SK-N-SH treated with all-trans-retinoic acid at 6 μM for 48 hours (cell line): ENCODE measurements around the gene DPEP2NB.

Experiments
- ATAC-seq: fragments of 200-7000 bp; cut with Tn5 transposase; 3 replicates; pipeline ENCODE4 v1.9.1; 2020; ENCODE audit warnings: mild to moderate bottlenecking, moderate library complexity
- ARNTL ChIP-seq: fragments of 450-650 bp; formaldehyde crosslinking; IDR thresholded peaks from 2 replicates; pipeline ENCODE4 v1.5.0; 2020; ENCODE audit warnings: low read depth, mild to moderate bottlenecking, moderate library complexity, borderline replicate concordance
- BACH2 ChIP-seq: fragments of 250-450 bp; sonication (Bioruptor Pico); IDR thresholded peaks from 2 replicates; pipeline ENCODE4 v1.9.0; 2021; ENCODE audit warnings: mild to moderate bottlenecking, borderline replicate concordance
- CSDC2 ChIP-seq: fragments of 250-450 bp; sonication (Bioruptor Pico); IDR thresholded peaks from 2 replicates; pipeline ENCODE4 v1.5.0; 2020; ENCODE audit warnings: mild to moderate bottlenecking, moderate library complexity
- ESRRG ChIP-seq: fragments of 250-450 bp; sonication (Bioruptor Pico); IDR thresholded peaks from 2 replicates; pipeline ENCODE4 v1.6.1; 2021; ENCODE audit warnings: mild to moderate bottlenecking
- GLIS3 ChIP-seq: fragments of 250-450 bp; sonication (Bioruptor Pico); IDR thresholded peaks from 2 replicates; pipeline ENCODE4 v1.5.0; 2020; ENCODE audit warnings: mild to moderate bottlenecking, moderate library complexity
- ISL1 ChIP-seq: fragments of 250-450 bp; sonication (Bioruptor Pico); IDR thresholded peaks from 2 replicates; pipeline ENCODE4 v2.1.2; 2022; ENCODE audit warnings: mild to moderate bottlenecking, moderate library complexity
- OSR1 ChIP-seq: fragments of 250-450 bp; sonication (Bioruptor Pico); IDR thresholded peaks from 2 replicates; pipeline ENCODE4 v1.8.0; 2022; ENCODE audit warnings: moderate library complexity, mild to moderate bottlenecking, inconsistent platforms
- PPARA ChIP-seq: fragments of 250-450 bp; sonication (Bioruptor Pico); IDR thresholded peaks from 2 replicates; pipeline ENCODE4 v1.5.0; 2020; ENCODE audit warnings: mild to moderate bottlenecking, borderline replicate concordance
- RARB ChIP-seq: fragments of 250-450 bp; sonication (Bioruptor Pico); IDR thresholded peaks from 2 replicates; pipeline ENCODE4 v1.8.0; 2021; ENCODE audit warnings: mild to moderate bottlenecking, moderate library complexity
- SNAI2 ChIP-seq: fragments of 250-450 bp; sonication (Bioruptor Pico); IDR thresholded peaks from 2 replicates; pipeline ENCODE4 v1.5.0; 2020; ENCODE audit warnings: mild to moderate bottlenecking, moderate library complexity
- TCF4 ChIP-seq: fragments of 250-450 bp; sonication (Bioruptor Pico); IDR thresholded peaks from 2 replicates; pipeline ENCODE4 v1.8.0; 2021; ENCODE audit warnings: mild to moderate bottlenecking, moderate library complexity, borderline replicate concordance
- TOX ChIP-seq: fragments of 250-450 bp; sonication (Bioruptor Pico); IDR thresholded peaks from 2 replicates; pipeline ENCODE4 v1.8.0; 2021; ENCODE audit warnings: mild to moderate bottlenecking, moderate library complexity, borderline replicate concordance
- ZC3H10 ChIP-seq: fragments of 250-450 bp; sonication (Bioruptor Pico); IDR thresholded peaks from 2 replicates; pipeline ENCODE4 v1.5.1; 2021; ENCODE audit warnings: mild to moderate bottlenecking, moderate library complexity
- ZFP3 ChIP-seq: fragments of 250-450 bp; sonication (Bioruptor Pico); IDR thresholded peaks from 2 replicates; pipeline ENCODE4 v1.5.0; 2020; ENCODE audit warnings: mild to moderate bottlenecking, moderate library complexity
- ZFP30 ChIP-seq: fragments of 450-650 bp; formaldehyde crosslinking; IDR thresholded peaks from 2 replicates; pipeline ENCODE4 v1.5.0; 2022; ENCODE audit warnings: mild to moderate bottlenecking, moderate library complexity
- ZNF8 ChIP-seq: fragments of 450-650 bp; formaldehyde crosslinking; IDR thresholded peaks from 2 replicates; pipeline ENCODE4 v1.5.0; 2020; ENCODE audit warnings: mild to moderate bottlenecking, moderate library complexity
- TF ChIP-seq, protein P1 (sequence below): fragments of 250-450 bp; sonication (Bioruptor Pico); IDR thresholded peaks from 2 replicates; pipeline ENCODE4 v1.5.1; 2021; ENCODE audit warnings: mild to moderate bottlenecking, moderate library complexity
- TF ChIP-seq, protein P2 (sequence below): fragments of 250-450 bp; sonication (Bioruptor Pico); IDR thresholded peaks from 2 replicates; pipeline ENCODE4 v1.5.0; 2020; ENCODE audit warnings: mild to moderate bottlenecking, moderate library complexity
- TF ChIP-seq, protein P3 (sequence below): fragments of 250-450 bp; sonication (Bioruptor Pico); IDR thresholded peaks from 2 replicates; pipeline ENCODE4 v1.5.1; 2020; ENCODE audit warnings: low read depth, mild to moderate bottlenecking, moderate library complexity
- TF ChIP-seq, protein P4 (sequence below): fragments of 250-450 bp; sonication (Bioruptor Pico); IDR thresholded peaks from 2 replicates; pipeline ENCODE4 v1.8.0; 2021; ENCODE audit warnings: low read depth, mild to moderate bottlenecking, moderate library complexity, borderline replicate concordance
- TF ChIP-seq, protein P5 (sequence below): fragments of 250-450 bp; sonication (Bioruptor Pico); IDR thresholded peaks from 2 replicates; pipeline ENCODE4 v1.8.0; 2020; ENCODE audit warnings: mild to moderate bottlenecking, moderate library complexity, borderline replicate concordance

DPEP2NB gene, protein sequence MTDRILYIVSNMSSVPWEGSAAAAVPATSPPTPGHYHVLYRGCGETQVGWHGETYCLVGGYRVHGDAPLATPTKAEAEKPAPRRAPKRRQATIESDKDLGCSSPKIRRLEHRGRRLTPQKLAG

DNA sequence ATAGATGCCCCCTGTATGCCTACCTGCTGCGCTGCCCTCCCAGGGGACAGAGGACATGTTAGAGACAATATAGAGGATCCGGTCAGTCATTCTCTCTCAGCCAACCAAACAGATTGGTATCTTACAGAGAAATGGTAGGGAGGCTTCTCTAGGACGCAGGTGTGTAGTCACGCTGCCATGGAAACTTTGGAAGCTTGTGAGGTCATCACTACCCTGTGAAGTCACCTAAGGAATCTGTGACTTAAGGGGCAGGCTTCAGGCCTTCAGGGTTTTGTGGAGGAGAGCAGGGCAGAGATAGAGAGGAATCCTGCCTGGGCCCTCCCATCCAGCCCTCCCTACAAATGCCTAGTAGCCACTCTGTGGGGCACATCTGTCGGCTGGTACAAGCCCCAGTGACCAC lies at the start of gene DPEP2NB:
DPEP2NB (minus strand) TSS at position 231 of the 400 bp plus-strand sequence; CDS start at position 90, 141 bp downstream.
- no peak for ATAC-seq
- TF ChIP-seq, protein P1, sequence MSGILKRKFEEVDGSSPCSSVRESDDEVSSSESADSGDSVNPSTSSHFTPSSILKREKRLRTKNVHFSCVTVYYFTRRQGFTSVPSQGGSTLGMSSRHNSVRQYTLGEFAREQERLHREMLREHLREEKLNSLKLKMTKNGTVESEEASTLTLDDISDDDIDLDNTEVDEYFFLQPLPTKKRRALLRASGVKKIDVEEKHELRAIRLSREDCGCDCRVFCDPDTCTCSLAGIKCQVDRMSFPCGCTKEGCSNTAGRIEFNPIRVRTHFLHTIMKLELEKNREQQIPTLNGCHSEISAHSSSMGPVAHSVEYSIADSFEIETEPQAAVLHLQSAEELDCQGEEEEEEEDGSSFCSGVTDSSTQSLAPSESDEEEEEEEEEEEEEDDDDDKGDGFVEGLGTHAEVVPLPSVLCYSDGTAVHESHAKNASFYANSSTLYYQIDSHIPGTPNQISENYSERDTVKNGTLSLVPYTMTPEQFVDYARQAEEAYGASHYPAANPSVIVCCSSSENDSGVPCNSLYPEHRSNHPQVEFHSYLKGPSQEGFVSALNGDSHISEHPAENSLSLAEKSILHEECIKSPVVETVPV (CRISPR knock-in tag), result no peak
- TF ChIP-seq, protein P2, sequence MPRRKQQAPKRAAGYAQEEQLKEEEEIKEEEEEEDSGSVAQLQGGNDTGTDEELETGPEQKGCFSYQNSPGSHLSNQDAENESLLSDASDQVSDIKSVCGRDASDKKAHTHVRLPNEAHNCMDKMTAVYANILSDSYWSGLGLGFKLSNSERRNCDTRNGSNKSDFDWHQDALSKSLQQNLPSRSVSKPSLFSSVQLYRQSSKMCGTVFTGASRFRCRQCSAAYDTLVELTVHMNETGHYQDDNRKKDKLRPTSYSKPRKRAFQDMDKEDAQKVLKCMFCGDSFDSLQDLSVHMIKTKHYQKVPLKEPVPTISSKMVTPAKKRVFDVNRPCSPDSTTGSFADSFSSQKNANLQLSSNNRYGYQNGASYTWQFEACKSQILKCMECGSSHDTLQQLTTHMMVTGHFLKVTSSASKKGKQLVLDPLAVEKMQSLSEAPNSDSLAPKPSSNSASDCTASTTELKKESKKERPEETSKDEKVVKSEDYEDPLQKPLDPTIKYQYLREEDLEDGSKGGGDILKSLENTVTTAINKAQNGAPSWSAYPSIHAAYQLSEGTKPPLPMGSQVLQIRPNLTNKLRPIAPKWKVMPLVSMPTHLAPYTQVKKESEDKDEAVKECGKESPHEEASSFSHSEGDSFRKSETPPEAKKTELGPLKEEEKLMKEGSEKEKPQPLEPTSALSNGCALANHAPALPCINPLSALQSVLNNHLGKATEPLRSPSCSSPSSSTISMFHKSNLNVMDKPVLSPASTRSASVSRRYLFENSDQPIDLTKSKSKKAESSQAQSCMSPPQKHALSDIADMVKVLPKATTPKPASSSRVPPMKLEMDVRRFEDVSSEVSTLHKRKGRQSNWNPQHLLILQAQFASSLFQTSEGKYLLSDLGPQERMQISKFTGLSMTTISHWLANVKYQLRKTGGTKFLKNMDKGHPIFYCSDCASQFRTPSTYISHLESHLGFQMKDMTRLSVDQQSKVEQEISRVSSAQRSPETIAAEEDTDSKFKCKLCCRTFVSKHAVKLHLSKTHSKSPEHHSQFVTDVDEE (CRISPR knock-in tag), result no peak
- TF ChIP-seq, all 23 proteins: peak for 0

DNA sequence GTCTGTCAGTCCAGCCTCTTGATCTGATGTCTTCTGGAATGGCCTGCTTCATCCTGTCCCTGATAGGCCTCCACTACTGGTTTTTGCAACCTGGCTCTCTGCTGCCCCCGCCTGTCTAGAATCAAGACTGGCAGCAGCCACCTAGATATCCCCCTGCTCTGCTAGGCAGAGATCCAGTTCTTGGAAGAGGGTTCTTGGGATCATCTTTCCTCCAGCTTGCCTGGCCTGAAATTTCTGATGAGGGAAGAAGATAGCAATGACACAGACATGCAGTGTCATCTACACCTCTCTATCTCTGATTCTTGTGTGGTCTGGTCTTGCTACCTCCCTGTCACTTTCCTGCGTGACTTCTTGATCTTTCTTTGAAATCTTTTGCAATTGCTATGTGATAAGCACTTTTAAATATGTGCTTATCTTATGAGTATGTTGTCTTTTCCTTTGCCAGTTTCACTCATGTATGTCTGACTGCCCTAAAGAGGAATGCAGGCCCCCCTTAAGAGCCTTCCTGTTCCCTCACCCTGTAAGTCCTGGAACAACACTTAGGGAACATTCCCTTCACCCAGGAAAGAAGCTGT lies 49.2 kb upstream of the DPEP2NB start:
- peak; percentile 97 for ATAC-seq
- TF ChIP-seq RARB (CRISPR knock-in tag) (no peak), ISL1 (CRISPR knock-in tag) (peak; percentile 65)

DNA sequence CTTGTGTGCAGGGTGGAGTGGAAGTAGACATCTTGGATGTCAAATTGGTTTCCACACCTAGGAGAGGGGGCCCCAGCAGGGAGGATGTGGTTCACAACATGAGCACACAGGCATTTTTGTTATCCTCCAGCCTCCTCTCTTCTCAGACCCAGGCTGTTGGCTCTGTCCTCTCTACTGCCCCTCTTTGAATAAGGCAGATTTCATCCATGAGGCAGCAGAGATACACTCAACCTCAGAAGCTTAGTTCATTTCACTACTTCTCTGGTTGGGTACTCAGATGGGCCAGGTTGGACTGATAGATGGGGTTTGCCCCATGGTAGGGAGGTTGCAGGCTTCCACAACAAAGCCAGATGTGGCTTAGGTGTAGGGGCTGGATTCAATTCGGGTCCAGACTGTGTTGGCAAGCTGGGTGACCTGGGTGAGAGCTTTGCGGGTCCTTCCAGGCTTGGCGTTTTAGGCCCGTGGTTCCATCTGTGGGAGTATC lies 47.2 kb upstream of the DPEP2NB start:
- TF ChIP-seq TCF4, result no peak
- no peak for TF ChIP-seq RARB (CRISPR knock-in tag)
- no peak for TF ChIP-seq SNAI2
- no peak for TF ChIP-seq ZNF8 (CRISPR knock-in tag)
- TF ChIP-seq ZFP3 (CRISPR knock-in tag), result no peak
- no peak for TF ChIP-seq PPARA (CRISPR knock-in tag)
- no peak for TF ChIP-seq ZC3H10
- no peak for TF ChIP-seq ESRRG (CRISPR knock-in tag)
- TF ChIP-seq CSDC2, result no peak
- no peak for TF ChIP-seq ARNTL (CRISPR knock-in tag)
- TF ChIP-seq, protein P3, sequence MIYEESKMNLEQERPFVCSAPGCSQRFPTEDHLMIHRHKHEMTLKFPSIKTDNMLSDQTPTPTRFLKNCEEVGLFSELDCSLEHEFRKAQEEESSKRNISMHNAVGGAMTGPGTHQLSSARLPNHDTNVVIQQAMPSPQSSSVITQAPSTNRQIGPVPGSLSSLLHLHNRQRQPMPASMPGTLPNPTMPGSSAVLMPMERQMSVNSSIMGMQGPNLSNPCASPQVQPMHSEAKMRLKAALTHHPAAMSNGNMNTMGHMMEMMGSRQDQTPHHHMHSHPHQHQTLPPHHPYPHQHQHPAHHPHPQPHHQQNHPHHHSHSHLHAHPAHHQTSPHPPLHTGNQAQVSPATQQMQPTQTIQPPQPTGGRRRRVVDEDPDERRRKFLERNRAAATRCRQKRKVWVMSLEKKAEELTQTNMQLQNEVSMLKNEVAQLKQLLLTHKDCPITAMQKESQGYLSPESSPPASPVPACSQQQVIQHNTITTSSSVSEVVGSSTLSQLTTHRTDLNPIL (CRISPR knock-in tag), result no peak
- no peak for TF ChIP-seq BACH2 (CRISPR knock-in tag)
- no peak for TF ChIP-seq OSR1 (CRISPR knock-in tag)
- no peak for TF ChIP-seq GLIS3 (CRISPR knock-in tag)
- TF ChIP-seq ZFP30 (CRISPR knock-in tag), result no peak
- no peak for ATAC-seq

DNA sequence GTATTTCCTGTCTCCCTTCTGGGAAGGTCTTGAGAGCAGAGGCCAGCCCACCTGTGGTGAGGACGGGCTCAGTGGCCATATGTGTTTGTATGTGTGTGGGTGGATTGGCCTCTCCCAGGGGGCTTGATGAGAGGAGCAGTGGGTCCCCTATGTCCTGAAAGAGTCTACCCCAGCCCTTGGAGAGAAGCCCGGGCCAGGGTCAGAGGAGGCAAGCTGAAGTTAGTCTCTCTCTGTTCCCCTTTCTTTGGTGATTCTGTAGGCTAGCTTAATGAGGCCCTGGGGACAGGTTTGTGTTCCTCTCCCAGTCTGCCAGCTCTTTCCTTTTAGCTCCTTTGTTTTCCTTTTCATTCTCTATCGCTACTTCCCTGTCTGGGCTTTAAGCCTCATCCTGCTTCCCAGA lies 45.7 kb upstream of the DPEP2NB start:
- no peak for ATAC-seq
- TF ChIP-seq ARNTL (CRISPR knock-in tag), result no peak
- TF ChIP-seq RARB (CRISPR knock-in tag), result no peak
- TF ChIP-seq, protein P3 (CRISPR knock-in tag), result no peak
- no peak for TF ChIP-seq ZNF8 (CRISPR knock-in tag)
- no peak for TF ChIP-seq GLIS3 (CRISPR knock-in tag)
- no peak for TF ChIP-seq BACH2 (CRISPR knock-in tag)
- no peak for TF ChIP-seq ISL1 (CRISPR knock-in tag)
- TF ChIP-seq SNAI2, result no peak
- TF ChIP-seq, protein P4, sequence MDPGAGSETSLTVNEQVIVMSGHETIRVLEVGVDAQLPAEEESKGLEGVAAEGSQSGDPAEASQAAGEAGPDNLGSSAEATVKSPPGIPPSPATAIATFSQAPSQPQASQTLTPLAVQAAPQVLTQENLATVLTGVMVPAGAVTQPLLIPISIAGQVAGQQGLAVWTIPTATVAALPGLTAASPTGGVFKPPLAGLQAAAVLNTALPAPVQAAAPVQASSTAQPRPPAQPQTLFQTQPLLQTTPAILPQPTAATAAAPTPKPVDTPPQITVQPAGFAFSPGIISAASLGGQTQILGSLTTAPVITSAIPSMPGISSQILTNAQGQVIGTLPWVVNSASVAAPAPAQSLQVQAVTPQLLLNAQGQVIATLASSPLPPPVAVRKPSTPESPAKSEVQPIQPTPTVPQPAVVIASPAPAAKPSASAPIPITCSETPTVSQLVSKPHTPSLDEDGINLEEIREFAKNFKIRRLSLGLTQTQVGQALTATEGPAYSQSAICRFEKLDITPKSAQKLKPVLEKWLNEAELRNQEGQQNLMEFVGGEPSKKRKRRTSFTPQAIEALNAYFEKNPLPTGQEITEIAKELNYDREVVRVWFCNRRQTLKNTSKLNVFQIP (CRISPR knock-in tag), result no peak
- TF ChIP-seq ZFP30 (CRISPR knock-in tag), result no peak
- TF ChIP-seq, protein P5, sequence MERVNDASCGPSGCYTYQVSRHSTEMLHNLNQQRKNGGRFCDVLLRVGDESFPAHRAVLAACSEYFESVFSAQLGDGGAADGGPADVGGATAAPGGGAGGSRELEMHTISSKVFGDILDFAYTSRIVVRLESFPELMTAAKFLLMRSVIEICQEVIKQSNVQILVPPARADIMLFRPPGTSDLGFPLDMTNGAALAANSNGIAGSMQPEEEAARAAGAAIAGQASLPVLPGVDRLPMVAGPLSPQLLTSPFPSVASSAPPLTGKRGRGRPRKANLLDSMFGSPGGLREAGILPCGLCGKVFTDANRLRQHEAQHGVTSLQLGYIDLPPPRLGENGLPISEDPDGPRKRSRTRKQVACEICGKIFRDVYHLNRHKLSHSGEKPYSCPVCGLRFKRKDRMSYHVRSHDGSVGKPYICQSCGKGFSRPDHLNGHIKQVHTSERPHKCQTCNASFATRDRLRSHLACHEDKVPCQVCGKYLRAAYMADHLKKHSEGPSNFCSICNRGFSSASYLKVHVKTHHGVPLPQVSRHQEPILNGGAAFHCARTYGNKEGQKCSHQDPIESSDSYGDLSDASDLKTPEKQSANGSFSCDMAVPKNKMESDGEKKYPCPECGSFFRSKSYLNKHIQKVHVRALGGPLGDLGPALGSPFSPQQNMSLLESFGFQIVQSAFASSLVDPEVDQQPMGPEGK (CRISPR knock-in tag), result no peak
- no peak for TF ChIP-seq TOX (CRISPR knock-in tag)
- TF ChIP-seq TCF4, result no peak
- TF ChIP-seq OSR1 (CRISPR knock-in tag), result no peak
- no peak for TF ChIP-seq PPARA (CRISPR knock-in tag)
